DND-41 (cell line): ENCODE measurements around the gene HECW1.
"Not testable (repeated sequence)": the region's sequence is repeated elsewhere in the genome, so short reads cannot be mapped to it uniquely, and the experiment has no call there.

ENCODE experiments used
- ATAC-seq: fragments of 200-7000 bp; cut with Tn5 transposase; 3 replicates; pipeline ENCODE4 v1.9.1; 2021; ENCODE audit warnings: low read depth; ENCODE audit not compliant: insufficient read depth
- DNase-seq: peaks from one replicate; pipeline ENCODE4 v3.0.0-alpha.2; 2020
- H2AFZ ChIP-seq: 2 replicates; pipeline ENCODE4 v1.6.0; 2012; ENCODE audit warnings: low read depth, low read length
- H3K27ac ChIP-seq: 2 replicates; pipeline ENCODE4 v1.5.1; 2012; ENCODE audit warnings: low read length, inconsistent platforms
- H3K27me3 ChIP-seq: fragments of 200-600 bp; sonication (generic); 2 replicates; pipeline ENCODE4 v1.6.0; 2012; ENCODE audit warnings: low read length, mild to moderate bottlenecking, inconsistent platforms; ENCODE audit not compliant: insufficient read depth, poor library complexity
- H3K36me3 ChIP-seq: 2 replicates; pipeline ENCODE4 v1.5.1; 2012; ENCODE audit warnings: low read length, inconsistent platforms; ENCODE audit not compliant: insufficient read depth
- H3K4me1 ChIP-seq: 2 replicates; pipeline ENCODE4 v1.5.1; 2012; ENCODE audit warnings: mild to moderate bottlenecking, low read length; ENCODE audit not compliant: insufficient read depth
- H3K4me2 ChIP-seq: 2 replicates; pipeline ENCODE4 v1.6.0; 2012; ENCODE audit warnings: mild to moderate bottlenecking, moderate library complexity, low read length, inconsistent platforms; ENCODE audit not compliant: insufficient read depth
- H3K4me3 ChIP-seq, 2 experiments: fragments of 200-600 bp in 1 of 2; shearing (Covaris generic) in 1 of 2; 2 replicates each; pipeline ENCODE4 v1.5.1; 2012 to 2016; ENCODE audit warnings: inconsistent platforms in 2 of 2, low read length in 2 of 2, mild to moderate bottlenecking in 2 of 2, low read depth in 1 of 2, moderate library complexity in 1 of 2
- H3K79me2 ChIP-seq: 2 replicates; pipeline ENCODE4 v1.6.0; 2012; ENCODE audit warnings: low read length, inconsistent platforms; ENCODE audit not compliant: insufficient read depth
- H3K9ac ChIP-seq: 2 replicates; pipeline ENCODE4 v1.6.0; 2012; ENCODE audit warnings: low read depth, mild to moderate bottlenecking, inconsistent platforms, low read length, moderate library complexity
- H3K9me3 ChIP-seq: 2 replicates; pipeline ENCODE4 v1.5.1; 2012; ENCODE audit warnings: low read length, moderate library complexity, mild to moderate bottlenecking, inconsistent platforms; ENCODE audit not compliant: insufficient read depth, severe bottlenecking
- H4K20me1 ChIP-seq: 2 replicates; pipeline ENCODE4 v1.6.0; 2012; ENCODE audit warnings: low read length; ENCODE audit not compliant: insufficient read depth
- CTCF ChIP-seq: IDR thresholded peaks from 2 replicates; pipeline ENCODE4 v1.5.1; 2012; ENCODE audit warnings: borderline replicate concordance, low read length, moderate library complexity, mild to moderate bottlenecking; ENCODE audit not compliant: poor library complexity, severe bottlenecking; ENCODE audit errors: extremely low read depth
- EZH2 ChIP-seq: IDR thresholded peaks from 3 replicates; pipeline ENCODE4 v1.6.1; 2012; ENCODE audit warnings: borderline replicate concordance, low read depth, mild to moderate bottlenecking, moderate library complexity, low read length, inconsistent platforms; ENCODE audit not compliant: severe bottlenecking

Gene HECW1

GRCh38 chr7:43217055-43217454 is 104.6 kb downstream of the HECW1 start:
- no peaks in the 10 kb centered on the region for H4K20me1 ChIP-seq
- no peak for DNase-seq
- H3K4me2 ChIP-seq, result no peak overlapping the region
- TF ChIP-seq CTCF (no peak), EZH2 (no peak)
- H3K9ac ChIP-seq, result no peak overlapping the region
- no peaks in the 10 kb centered on the region for H3K79me2 ChIP-seq
- no peak overlapping the region for H2AFZ ChIP-seq
- no peak overlapping the region for H3K4me3 ChIP-seq
- H3K27ac ChIP-seq, result no peak overlapping the region
- H3K27me3 ChIP-seq, result peaks cover 10% of the 10 kb centered on the region
- no peaks in the 10 kb centered on the region for H3K36me3 ChIP-seq
- ATAC-seq, result no peak
- no peaks in the 10 kb centered on the region for H3K4me1 ChIP-seq
- no peaks in the 10 kb centered on the region for H3K9me3 ChIP-seq

GRCh38 chr7:43218901-43219300 is 106.5 kb downstream of the HECW1 start:
- H3K9me3 ChIP-seq, H3K36me3 ChIP-seq, H3K4me2 ChIP-seq, H3K4me3 ChIP-seq, H2AFZ ChIP-seq, H3K4me1 ChIP-seq, ATAC-seq, H4K20me1 ChIP-seq, H3K79me2 ChIP-seq, H3K9ac ChIP-seq, DNase-seq, H3K27ac ChIP-seq: not testable (repeated sequence)
- H3K27me3 ChIP-seq, result peaks cover 10% of the 10 kb centered on the region

DNA sequence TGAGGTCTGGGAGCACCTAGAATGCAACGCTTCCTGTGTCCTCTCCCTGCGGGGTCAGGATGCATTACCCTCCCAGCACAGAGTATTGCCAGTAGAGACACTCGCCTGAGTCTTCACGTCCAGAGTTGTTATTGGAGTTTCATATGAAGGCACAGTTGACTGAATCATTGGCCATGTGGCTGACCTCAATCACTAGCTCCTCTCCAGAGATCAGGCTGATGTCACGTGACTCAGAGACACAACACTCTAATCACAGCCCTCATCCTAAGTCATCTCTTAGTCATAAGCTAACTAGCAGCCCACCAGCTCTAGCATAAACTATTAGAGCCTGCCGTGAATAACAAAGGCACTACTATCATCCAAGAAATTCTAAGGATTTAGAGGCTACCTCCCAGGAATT is 107.8 kb downstream of the HECW1 start:
- Histone ChIP-seq H3K79me2 (no peaks in the 10 kb centered on the region), H3K27ac (no peak overlapping the region), H2AFZ (no peak overlapping the region), H3K36me3 (no peaks in the 10 kb centered on the region), H4K20me1 (no peaks in the 10 kb centered on the region), H3K4me2 (no peak overlapping the region), H3K4me1 (no peaks in the 10 kb centered on the region), H3K27me3 (peaks cover 2% of the 10 kb centered on the region), H3K9ac (no peak overlapping the region), H3K4me3 (no peak overlapping the region), H3K9me3 (no peaks in the 10 kb centered on the region)
- ATAC-seq, result no peak
- DNase-seq, result no peak
- TF ChIP-seq CTCF (no peak), EZH2 (no peak)

DNA sequence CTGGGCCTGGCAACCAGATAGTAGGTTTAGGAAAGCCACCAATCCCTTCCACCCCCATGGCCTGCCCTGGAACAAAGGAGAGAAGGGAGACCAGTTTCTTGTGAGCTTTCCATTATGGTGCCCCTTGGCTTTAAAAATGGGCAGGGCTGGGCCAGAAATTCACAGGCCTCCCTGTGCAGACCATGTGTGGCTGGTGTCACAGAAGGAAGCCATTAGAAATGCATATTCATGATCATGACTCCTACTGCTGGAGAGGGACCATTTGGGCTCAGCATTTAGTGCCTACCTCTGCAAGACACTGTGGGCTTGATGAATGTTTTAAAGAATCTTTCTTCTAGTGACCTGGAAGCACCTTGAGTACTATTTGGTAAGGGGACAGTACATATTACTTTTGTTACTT is 108.3 kb downstream of the HECW1 start:
- Histone ChIP-seq H3K9me3 (no peaks in the 10 kb centered on the region), H4K20me1 (no peaks in the 10 kb centered on the region), H3K4me1 (no peaks in the 10 kb centered on the region), H3K27ac (no peak overlapping the region), H3K9ac (no peak overlapping the region), H3K4me3 (no peak overlapping the region), H2AFZ (no peak overlapping the region), H3K79me2 (no peaks in the 10 kb centered on the region), H3K4me2 (no peak overlapping the region), H3K27me3 (peaks cover 2% of the 10 kb centered on the region), H3K36me3 (no peaks in the 10 kb centered on the region)
- ATAC-seq (no peak), DNase-seq (no peak)
- no peak for TF ChIP-seq CTCF
